ENCODE results near the gene DNASE1.
"Not testable (repeated sequence)": the region's sequence is repeated elsewhere in the genome, so short reads cannot be mapped to it uniquely, and the experiment has no call there.

DNASE1 gene, protein sequence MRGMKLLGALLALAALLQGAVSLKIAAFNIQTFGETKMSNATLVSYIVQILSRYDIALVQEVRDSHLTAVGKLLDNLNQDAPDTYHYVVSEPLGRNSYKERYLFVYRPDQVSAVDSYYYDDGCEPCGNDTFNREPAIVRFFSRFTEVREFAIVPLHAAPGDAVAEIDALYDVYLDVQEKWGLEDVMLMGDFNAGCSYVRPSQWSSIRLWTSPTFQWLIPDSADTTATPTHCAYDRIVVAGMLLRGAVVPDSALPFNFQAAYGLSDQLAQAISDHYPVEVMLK

DNA sequence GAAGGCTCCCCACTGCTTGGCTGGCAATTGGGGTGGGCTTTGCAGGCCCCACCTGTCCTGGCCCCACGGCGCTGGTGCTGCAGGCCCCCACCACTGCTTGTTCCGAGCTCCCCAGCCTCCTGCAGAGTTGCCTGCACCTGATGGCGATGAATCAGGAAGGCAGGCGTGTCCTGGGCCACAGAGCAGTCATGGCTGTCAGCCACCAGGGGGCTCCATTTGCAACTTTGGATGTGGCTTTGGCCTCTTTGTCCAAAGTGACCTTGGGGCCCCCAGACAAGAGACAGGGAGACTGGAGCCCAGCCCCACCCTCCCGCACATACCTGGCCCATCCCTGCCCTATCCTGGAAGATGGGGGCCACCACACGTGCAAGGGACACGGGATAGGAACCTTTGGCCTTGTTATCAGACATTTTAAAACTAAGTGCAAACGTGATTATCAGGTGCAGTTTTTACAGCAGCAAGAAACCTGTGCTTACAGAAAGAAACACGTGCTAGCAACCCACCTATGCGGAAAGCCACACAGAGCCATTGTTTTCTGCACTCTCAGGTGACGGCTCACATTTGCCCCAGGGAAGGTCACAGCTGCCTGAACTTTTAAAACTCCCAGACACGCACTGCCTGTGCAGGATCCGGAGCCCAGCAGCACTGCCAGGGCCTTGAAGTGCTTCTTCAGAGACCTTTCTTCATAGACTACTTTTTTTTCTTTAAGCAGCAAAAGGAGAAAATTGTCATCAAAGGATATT lies at the start of gene DNASE1:
DNASE1 (plus strand) TSS at position 443 of the 743 bp plus-strand sequence. CDS start 683 bp downstream, outside the sequence.
- peak; percentile 8 for DNase-seq (ENCODE audit: low read depth)

DNA sequence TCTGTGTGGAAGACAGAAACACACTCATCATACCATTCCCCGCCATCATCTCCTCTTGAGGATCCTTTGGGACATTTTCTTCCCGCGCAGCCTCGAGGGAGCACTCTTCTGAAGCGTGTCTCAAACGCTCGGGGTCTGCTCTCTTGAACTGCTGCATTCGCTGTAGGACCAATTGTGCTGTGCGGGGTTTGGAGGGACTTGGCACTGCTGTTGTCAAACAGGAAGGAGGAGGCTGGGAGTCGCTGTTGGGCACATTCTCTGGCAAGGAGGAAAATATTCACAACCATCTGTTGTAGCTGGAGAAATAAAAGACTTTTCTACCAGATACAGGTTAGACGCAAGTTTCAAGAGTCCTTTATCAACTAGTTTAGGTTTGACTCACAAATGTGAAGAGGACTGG lies 48.0 kb upstream of the DNASE1 start:
- DNase-seq (ENCODE audit: low read depth): no peak

DNA sequence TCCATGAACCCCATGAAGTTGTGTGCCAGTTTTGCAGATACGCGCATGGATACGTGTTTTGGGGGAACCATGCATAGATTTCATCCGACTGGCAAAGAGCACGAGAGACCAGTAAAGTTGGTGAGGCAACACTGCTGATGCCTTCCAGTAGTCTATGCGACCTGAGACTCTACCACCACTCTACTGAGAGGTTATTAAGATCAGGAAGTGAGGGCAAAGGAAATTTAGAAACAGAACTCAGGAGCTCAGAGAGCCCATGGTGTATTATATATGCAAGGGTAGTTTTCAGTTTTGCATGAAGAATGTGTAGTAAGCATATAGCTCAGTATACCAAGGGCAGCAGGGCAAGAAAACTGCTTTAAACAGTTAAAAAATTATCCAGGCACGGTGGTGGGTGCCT lies 47.3 kb upstream of the DNASE1 start:
- DNase-seq (ENCODE audit: low read depth): no peak

DNA sequence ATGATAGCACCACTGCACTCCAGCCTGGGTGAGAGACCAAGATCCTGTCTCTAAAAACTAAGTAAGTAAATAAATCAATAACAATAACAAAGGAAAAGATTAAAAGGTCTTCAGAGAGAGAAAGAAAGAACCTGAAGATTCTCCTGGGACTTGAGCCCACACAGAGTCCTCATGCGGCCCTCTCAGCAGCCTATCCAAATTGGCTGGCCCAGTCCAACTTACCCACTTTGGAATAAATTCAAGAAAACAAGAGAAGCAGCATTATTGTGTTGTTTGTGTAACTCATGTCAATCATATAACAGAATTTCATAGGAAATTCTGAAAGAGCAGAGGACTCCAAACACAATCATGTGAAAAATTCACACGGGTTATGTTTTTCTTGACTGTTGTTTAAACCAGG lies 46.9 kb upstream of the DNASE1 start:
- DNase-seq (ENCODE audit: low read depth): no peak

DNA sequence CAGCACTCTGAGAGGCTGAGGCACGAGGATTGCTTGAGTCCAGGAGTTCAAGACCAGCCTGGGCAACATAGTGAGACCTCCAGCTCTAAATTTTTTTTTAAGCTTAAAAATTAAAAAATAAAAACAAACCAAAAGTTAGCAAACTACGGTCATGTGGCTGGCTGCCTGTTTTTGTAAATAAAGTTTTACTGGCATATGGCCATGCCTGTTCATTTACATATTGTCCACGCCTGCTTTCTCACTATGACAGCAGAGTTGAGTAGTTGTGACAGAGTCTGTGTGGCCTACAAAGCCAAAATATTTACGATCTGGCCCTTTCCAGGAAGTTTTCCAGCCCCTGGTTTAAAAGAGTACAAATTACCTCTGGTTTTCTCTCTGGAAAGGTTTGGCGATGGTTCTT lies 46.4 kb upstream of the DNASE1 start:
- DNase-seq (ENCODE audit: low read depth): no peak

DNA sequence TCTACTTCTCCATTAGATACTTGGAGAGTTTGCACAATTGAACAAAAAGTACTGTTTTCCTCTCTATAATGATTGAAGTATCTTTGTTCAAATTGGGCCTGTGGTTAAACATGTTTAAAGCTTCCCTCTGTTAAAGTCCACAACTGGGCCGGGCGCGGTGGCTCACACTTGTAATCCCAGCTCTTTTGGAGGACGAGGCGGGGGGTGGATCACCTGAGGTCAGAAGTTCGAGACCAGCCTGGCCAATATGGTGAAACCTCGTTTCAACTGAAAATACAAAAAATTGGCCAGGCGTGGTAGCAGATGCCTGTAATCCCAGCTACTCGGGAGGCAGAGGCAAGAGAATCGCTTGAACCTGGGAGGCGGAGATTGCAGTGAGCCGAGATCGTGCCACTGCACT lies 45.5 kb upstream of the DNASE1 start:
- not testable (repeated sequence) for DNase-seq (ENCODE audit: low read depth)

DNA sequence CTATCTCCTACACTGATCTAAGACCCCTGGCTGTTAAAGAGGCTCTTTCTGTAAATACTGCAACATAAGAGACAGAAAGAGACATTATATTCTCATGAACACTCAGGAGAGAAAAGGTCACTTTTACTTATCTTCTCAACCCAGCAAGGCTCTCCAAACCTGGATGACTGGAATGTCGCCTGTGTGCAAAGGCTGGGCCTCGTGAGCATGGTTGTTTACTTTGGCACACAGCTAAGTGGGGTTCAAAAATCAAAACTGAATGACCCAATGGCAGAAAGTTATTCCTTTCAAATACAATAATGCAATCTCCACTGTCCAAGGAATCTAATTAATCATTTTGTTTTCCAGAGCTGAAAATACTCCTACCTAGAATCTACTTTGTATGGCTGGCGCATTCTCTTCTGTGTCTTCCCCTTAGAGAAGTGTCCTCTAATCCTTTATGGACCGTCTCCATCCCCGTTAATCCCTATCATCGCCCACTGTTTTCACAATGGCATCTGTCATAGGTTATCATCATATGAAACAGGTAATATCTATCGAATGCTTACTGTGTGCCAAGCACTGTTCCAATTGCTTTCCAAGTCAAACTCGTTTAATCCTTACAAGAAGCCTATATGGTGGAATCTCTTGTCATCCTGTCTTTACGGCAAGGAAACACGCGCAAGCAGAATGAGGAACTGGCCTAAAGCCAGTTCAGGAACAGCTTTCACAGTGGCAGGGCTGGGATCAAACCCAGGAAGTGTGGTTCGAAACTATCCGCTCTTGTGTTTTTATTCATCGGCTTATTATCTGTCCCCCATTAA lies 44.4 kb upstream of the DNASE1 start:
- DNase-seq (ENCODE audit: low read depth): no peak

DNA sequence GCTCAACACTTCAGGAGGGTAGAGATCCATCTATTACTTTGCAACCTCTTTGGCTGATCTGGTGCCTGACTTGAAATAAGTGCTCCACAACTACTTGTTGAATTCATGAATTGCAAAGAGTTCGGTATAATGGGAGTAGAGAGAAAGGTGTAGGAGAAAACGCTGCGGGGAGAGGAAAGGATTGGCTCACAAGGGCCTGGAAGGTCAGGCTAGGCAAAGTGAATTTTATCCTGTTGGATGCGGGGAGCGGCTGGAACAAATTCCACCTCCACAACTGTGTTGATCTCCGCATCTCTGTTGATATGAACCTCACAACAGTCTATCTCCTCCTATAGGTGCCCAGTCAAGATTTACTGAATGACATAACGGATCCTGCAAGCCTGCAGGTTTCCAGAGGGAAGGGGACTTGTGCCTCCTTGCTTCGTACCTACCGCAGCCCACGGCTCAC lies 43.8 kb upstream of the DNASE1 start:
- DNase-seq (ENCODE audit: low read depth): no peak

DNA sequence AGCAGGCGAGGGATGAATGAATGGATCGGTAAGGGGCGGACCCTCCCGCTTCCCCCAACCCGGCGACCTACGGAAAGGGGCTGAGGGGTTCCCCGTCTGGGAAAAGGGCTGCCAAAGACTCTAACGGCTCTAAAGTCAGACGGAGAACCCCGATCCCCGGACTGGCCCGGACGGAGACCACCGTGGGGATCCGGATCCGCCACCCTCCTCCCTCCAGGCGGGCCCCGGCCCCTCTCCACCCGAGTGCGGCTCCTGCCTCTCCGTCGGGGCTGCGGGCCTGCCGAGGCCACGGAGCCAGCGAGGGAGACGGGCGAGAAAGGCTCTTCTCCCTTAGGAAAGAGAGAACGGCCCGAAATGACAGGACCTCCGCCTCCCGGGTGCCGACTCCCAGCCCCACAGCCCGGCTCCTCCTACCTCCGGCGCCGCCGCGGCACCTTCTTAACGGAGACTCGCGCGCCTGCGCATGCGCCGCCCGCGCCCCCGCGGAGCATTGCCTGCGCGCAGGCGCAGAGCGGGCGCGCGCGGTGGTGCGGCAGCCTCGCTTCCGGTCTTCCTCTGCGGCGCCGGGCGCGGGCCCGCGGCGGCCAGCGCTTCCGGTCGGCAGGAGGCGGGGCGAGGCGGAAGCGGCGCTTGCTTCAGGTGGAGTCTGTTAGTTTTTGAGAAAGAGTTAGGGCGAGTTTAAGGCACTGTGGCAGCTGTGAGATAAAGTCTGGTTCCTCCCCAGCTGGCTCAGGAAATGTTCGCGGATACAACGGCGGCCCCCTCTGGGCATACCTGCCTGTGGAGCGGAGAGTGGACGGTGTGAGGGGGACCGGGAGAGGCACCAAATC lies 43.1 kb upstream of the DNASE1 start, which contains the start of gene SLX4:
SLX4 (minus strand) TSS at position 461 of the 830 bp plus-strand sequence. CDS start 2,642 bp downstream, outside the sequence.
- DNase-seq (ENCODE audit: low read depth): peak; percentile 58

DNA sequence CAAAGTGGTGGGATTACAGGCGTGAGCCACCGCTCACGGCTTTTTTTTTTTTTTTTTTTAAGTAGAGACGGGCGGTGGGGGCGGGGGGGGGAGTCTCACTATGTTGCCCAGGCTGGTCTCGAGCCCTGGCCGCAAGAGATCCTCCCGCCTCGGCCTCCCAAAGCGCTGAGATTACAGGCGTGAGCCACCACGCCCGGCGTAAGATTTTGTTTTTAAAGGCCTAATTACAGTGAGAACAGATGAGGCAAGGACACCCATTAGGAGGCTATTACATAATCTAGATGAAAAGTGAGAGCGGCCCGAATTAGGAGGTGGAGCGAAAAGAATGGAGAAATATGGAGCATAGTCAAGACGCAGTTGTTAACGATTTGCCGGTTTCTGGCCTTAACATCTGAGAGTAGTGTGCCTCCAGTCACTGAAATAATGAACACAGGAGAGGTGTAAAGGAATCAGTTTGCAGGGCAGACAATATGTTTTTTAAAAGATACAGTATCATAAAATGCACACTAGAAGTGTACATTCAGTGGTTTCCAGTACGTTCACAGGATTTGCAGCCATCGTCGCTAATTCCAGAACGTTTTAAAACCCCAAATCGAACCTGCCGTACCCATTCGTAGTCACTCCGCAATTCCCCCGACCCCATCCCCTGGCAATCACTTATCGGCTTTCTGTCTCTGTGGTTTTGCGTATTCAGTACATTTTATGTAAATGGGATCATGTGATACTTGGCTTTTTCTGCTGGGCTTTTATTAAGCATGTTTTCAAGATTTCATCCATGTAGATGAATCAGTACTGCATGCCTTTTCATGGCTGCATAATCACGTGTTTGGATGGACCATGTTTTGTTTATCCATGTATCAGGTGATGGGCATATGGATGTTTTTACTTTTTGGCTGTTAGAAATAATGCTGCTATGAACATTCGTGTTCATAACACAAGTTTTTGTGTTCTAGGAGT lies 41.7 kb upstream of the DNASE1 start:
- no peak for DNase-seq (ENCODE audit: low read depth)

DNA sequence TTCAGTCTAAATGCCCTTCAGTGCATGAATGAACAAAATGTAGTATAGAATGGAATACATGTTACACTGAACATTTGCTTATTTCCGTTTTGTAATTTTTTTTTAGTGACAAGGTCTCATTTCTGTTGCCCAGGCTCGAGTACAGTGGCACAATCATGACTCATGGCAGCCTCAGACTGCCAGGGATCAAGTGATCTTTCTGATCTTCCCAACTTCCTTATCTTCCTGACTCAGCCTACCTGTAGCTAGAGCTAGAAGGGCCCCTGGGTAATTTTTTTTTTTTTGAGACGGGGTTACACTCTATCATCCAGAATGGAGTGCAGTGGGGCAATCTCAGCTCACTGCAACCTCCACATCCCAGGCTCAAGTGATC lies 35.7 kb upstream of the DNASE1 start:
- no peak for DNase-seq (ENCODE audit: low read depth)

DNA sequence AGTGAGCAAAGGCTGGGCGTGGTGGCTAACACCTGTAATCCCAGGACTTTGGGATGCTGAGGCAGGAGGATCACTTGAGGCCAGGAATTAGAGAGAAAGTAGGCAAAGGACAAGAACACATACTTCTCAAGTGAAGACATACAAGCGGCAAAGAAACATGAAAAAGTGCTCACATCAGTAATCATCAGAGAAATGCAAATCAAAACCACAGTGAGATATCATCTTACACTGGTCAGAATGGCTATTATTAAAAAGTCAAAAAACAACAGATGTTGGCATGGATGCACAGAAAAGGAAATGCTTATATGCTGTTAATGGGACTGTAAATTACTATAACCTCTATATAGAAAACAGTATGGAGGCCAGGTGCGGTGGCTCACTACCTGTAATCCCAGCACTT lies 30.8 kb upstream of the DNASE1 start:
- DNase-seq (ENCODE audit: low read depth): no peak

DNA sequence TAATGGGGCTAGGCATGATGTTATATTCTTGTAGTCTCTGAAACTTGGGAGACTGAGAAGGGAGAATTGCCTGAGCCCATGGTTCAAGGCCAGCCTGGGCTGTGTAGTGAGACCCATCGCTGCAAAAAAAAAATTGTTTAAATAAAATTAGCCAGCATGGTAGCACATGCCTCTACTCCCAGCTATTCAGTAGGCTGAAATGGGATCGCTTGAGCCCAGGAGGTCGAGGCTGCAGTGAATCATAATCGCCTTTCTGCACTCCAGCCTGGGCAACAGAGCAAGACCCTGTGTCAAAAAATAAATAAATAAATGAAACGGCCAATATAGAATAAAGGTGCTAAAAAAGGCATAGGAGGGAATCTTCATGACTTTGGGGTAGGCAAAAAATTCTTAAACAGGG lies 29.2 kb upstream of the DNASE1 start:
- no peak for DNase-seq (ENCODE audit: low read depth)

DNA sequence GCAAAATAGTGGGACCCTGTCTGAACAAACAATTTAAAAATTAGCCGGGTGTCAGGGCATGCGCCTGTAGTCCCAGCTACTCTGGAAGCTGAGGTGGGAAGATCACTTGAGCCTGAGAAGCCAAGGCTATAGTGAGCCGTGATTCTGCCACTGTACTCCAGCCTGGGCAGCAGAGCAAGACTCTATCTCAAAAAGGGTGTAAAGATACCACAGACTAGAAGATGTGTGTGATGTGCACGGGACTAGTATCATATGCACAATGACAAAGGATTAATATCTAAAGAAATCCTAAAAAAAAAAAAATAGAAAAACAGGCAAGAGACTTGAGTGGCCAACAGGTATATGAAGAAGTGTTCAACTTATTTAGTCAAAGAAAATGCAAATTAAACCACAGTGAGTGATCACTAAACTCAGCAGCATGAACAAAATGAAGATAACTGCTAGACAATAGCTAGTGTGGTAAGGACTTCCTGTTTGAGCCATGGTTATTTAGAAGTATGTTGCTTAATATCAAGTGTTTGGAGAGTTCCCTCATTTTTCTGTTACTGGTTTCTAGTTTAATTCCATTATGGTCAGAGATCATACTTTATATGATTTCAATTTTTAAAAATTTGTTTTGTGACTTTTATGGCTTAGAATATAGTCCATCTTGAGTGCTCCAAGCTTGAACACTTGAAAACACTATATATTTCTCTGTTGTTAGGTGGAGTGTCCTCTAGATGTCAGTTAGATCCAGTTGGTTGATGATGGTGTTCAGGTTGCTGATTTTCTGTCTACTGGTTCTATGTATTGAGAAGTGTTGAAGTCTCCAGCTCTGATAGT lies 28.4 kb upstream of the DNASE1 start:
- no peak for DNase-seq (ENCODE audit: low read depth)

DNA sequence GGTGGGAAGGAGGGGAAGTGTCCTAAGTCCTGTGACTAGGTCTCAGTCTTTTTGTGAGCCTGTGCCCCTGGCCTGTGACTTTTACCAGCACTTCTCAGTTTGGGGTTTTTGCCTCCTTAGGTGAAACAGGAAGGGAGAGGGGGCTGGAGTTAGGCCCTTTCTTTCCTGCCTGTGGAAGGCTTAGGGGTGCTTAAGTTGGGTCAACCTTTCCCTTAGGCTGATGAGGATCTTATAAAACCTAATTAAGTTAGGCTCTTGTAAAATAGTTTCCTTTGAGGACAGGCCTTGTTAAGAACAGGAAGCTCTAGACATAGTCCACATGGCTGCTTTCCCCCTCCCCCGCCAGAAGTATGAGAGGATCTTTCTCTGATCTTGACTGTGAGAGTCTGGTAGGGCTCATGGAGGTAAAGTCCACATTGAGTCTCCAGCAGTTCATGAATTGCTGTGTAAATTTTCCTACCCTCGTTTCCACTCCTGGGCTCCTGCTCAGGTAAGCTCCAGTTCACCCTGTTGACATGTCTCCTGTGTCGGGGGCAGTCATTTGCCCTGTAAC lies 17.0 kb upstream of the DNASE1 start:
- no peak for DNase-seq (ENCODE audit: low read depth)

DNA sequence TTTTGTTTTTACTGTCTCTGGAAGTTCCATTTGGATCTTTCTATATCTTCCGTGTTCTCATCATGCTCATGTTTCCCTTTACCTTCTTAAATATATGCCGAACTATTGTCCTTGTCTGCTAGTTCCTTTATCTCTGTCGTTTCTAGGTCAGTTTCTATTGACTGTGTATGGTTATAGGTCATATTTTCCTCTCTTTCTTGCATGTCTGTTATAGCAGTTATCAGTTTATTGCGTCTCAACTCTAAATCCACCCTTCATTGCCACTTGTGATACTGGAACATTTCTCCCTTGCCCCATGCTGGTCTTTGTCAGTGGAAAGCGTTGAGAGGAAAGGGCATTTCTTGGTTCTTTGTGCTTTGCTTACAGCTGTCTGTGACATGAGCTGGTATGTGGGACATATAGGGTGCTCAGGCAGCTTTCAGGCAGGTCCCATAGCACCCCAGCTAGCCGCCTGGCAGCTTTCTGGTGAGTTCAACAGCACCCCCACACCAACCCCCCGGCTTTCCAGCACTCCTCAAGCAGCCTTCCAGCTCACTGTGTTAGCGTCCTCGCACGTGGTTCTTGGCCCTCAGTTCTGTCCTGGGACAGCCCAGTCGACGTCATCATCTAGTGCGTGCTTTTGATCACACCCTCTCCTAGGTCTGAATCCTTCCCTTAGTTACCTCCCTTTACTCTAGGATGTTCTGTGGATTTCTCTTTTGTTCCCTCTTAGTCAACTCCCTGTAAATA lies 15.4 kb upstream of the DNASE1 start:
- no peak for DNase-seq (ENCODE audit: low read depth)

DNA sequence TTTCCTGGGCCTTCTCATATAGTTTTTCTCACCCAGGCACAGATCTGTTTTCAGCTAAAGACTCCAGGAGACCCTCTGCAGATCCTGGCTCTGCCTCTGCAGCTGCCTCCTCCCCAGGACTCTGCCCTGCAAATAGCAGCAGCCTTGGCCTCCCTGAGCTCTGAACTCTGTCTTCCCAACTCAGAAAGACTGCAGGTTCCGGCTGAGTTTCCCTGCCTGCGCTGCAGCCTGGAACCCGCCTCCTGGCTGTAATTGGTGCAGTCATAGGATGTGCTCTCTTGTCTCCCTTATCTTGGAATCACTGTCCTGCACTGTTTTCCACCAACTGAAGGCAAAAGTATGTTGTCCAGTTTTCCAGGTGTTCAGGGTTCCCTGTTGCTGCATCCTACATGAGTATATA lies 14.3 kb upstream of the DNASE1 start:
- DNase-seq (ENCODE audit: low read depth): no peak

DNA sequence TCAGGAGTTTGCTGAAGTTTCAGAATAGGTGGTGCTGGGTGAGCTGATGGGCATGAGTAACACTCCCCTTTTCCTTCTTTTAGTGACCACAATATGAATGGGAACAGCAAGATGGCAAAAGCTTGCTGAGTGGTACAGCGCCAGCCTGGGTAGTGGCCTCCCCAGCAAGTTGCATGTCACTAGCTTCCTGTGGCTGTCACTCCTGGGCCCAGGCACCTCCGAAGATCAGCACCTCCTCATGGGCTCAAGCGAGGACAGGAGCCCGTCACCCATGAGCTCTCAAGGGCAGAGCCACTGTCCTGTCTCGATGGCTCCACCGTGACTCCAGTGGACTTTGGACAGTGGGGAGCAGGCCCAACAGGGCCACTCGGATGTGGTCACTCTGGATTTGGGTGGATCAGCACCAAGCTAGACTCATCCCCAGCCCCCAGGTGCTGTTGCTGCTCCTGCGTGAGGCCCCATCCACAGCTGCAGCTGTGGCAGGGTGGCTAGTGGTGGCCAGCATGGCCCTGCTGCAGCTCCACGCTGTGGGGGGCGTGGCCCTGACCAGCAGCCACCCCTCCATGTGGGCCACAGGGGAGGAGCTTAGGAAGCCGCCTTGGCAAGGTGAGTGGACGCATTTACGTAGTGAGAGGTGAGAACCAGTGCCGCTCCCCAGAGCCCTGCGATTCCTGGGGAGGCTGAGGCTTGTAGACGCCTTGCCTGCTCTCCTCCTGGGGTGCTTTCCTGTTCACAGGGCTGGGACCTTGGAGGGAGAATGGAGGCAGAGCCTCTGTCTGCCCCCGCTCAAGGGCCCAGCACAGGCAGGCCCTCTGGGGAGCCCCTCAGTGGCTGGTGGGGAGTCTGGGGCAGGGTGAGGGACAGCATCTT lies 13.6 kb upstream of the DNASE1 start:
- DNase-seq (ENCODE audit: low read depth): no peak
